MCF 10A (cell line): Measurements from ENCODE around the gene ZNF418. TPM values are rescaled to one million over a fixed set of nuclear protein-coding genes. Genes with fewer than 3 reads are reported as not detected.
"Not testable (repeated sequence)": the region's sequence is repeated elsewhere in the genome, so short reads cannot be mapped to it uniquely, and the experiment has no call there.

Source experiments
- BruUV-seq: library from RNA; stranded (reverse); fragments of 400-500 nt; replicated peaks from 2 replicates; lab custom pipeline; 2021; lab: Mats Ljungman, UMichigan
- CTCF ChIA-PET: fragments of 300-600 bp; sonication (Branson Sonifier 250); formaldehyde crosslinking; extraction: SDS; loops from one replicate; lab custom pipeline; 2021; ENCODE audit warnings: antibody characterized with exemption, inconsistent platforms; lab: Yijun Ruan, JAX
- POLR2A ChIA-PET: fragments of 300-600, 350-650 bp; sonication (Branson Sonifier 250); formaldehyde crosslinking; extraction: SDS; loops from one replicate; lab custom pipeline; 2020; ENCODE audit warnings: antibody characterized with exemption, inconsistent platforms; lab: Yijun Ruan, JAX
- DNase-seq: peaks from one replicate; pipeline ENCODE4 v3.0.0-alpha.2; 2018; ENCODE audit not compliant: unreplicated experiment
- H3K27ac Mint-ChIP-seq: one replicate; pipeline ENCODE4 v1.8.0; 2022; ENCODE audit warnings: mild to moderate bottlenecking, low read depth, mixed read lengths; ENCODE audit not compliant: unreplicated experiment
- H3K27me3 Mint-ChIP-seq: one replicate; pipeline ENCODE4 v1.8.0; 2022; ENCODE audit warnings: mixed read lengths; ENCODE audit not compliant: insufficient read depth, unreplicated experiment
- H3K36me3 Mint-ChIP-seq: one replicate; pipeline ENCODE4 v1.8.0; 2022; ENCODE audit warnings: mild to moderate bottlenecking, moderate library complexity, mixed read lengths; ENCODE audit not compliant: insufficient read depth, unreplicated experiment
- H3K4me1 Mint-ChIP-seq: one replicate; pipeline ENCODE4 v1.8.0; 2022; ENCODE audit warnings: mixed read lengths; ENCODE audit not compliant: insufficient read depth, unreplicated experiment
- H3K4me3 Mint-ChIP-seq: one replicate; pipeline ENCODE4 v1.8.0; 2022; ENCODE audit warnings: mild to moderate bottlenecking, moderate library complexity, mixed read lengths; ENCODE audit not compliant: unreplicated experiment
- H3K9me3 Mint-ChIP-seq: one replicate; pipeline ENCODE4 v1.8.0; 2022; ENCODE audit warnings: mixed read lengths; ENCODE audit not compliant: unreplicated experiment
- CTCF ChIP-seq: fragments of 200-600 bp; IDR thresholded peaks from one replicate; pipeline ENCODE4 v1.8.0; 2022; ENCODE audit warnings: antibody characterized with exemption, mild to moderate bottlenecking; ENCODE audit not compliant: unreplicated experiment
- intact Hi-C: fragments of 100-400 bp; cut with micrococcal nuclease; formaldehyde crosslinking; loops from 2 replicates; pipeline ENCODE4 v1.14.1; 2022
- total RNA-seq: library from RNA; stranded (reverse); gene quantifications from 2 replicates; pipeline ENCODE4 v1.2.3, GENCODE V29; 2022

Gene ZNF418
- total RNA-seq, 1 experiment from 2014 or later, result not detected

- no peak for TF ChIP-seq CTCF
- POLR2A ChIA-PET, result no interaction called here
- no peak overlapping the region for H3K27ac Mint-ChIP-seq
- CTCF ChIA-PET, result no interaction called here
- H3K4me1 Mint-ChIP-seq, result no peaks in the 10 kb centered on the region
- no peak overlapping the region for H3K4me3 Mint-ChIP-seq
- no TSS peak for BruUV-seq
- no peaks in the 10 kb centered on the region for H3K36me3 Mint-ChIP-seq
- H3K9me3 Mint-ChIP-seq, result peaks cover 15% of the 10 kb centered on the region
- intact Hi-C loops, result no loop called here
- no peak for DNase-seq
- H3K27me3 Mint-ChIP-seq, result no peaks in the 10 kb centered on the region
These were observed 47.8 kb downstream of the ZNF418 start for GRCh38 chr19:57887195-57887941.

- Mint-ChIP-seq H3K4me3 (no peak overlapping the region), H3K36me3 (no peaks in the 10 kb centered on the region), H3K4me1 (no peaks in the 10 kb centered on the region), H3K9me3 (peaks cover 15% of the 10 kb centered on the region), H3K27ac (no peak overlapping the region), H3K27me3 (no peaks in the 10 kb centered on the region)
- ChIA-PET POLR2A (no interaction called here), CTCF (interaction anchor here (0.6 kb wide), 1 partner anchor 85 kb away, joined by 3 read pairs; no protein-coding TSS in a partner anchor)
- DNase-seq, result no peak
- TF ChIP-seq CTCF, result no peak
- intact Hi-C loops, result no loop called here
- BruUV-seq, result no TSS peak
These were observed 49.2 kb downstream of the ZNF418 start for GRCh38 chr19:57886046-57886445.

GRCh38 chr19:57873883-57874799, 61.1 kb downstream of the ZNF418 start:
- peaks cover 57% of the 10 kb centered on the region for H3K36me3 Mint-ChIP-seq
- H3K27ac Mint-ChIP-seq, H3K27me3 Mint-ChIP-seq, H3K4me1 Mint-ChIP-seq, BruUV-seq, intact Hi-C loops, H3K4me3 Mint-ChIP-seq, DNase-seq, CTCF ChIA-PET: not testable (repeated sequence)
- POLR2A ChIA-PET, result interaction anchor here (0.9 kb wide), 1 partner anchor 10 kb away, joined by 4 read pairs; no protein-coding TSS in a partner anchor
- peaks cover 18% of the 10 kb centered on the region for H3K9me3 Mint-ChIP-seq

- no peak for DNase-seq
- no peaks in the 10 kb centered on the region for H3K4me1 Mint-ChIP-seq
- no peaks in the 10 kb centered on the region for H3K27me3 Mint-ChIP-seq
- peaks cover 18% of the 10 kb centered on the region for H3K9me3 Mint-ChIP-seq
- BruUV-seq, result no TSS peak
- CTCF ChIA-PET, result interaction anchor here (0.7 kb wide), 1 partner anchor 31 kb away, joined by 3 read pairs; no protein-coding TSS in a partner anchor
- intact Hi-C loops, result no loop called here
- peaks cover 72% of the 10 kb centered on the region for H3K36me3 Mint-ChIP-seq
- no peak overlapping the region for H3K4me3 Mint-ChIP-seq
- POLR2A ChIA-PET, result no interaction called here
- no peak overlapping the region for H3K27ac Mint-ChIP-seq
- no peak for TF ChIP-seq CTCF
These were observed 62.8 kb downstream of the ZNF418 start for GRCh38 chr19:57872450-57872849.

Other genes with a start within 250 kb of the ZNF418 start
- not detected in 2 replicates for gene ZNF154, start 226.2 kb downstream of the ZNF418 start, total RNA-seq
- 1.9 TPM in 2 replicates for gene ZNF671, start 207.8 kb downstream of the ZNF418 start, total RNA-seq
- 9.9 and 13.3 TPM in 2 replicates for gene ZNF776, start 188.6 kb downstream of the ZNF418 start, total RNA-seq
- gene ZNF586, start 165.7 kb downstream of the ZNF418 start, total RNA-seq, result 13.4 and 13.9 TPM in 2 replicates
- 5.5 and 5.6 TPM in 2 replicates for gene ZNF552, start 120.5 kb downstream of the ZNF418 start, total RNA-seq
- 19.0 and 19.4 TPM in 2 replicates for gene ZNF587B, start 105.1 kb downstream of the ZNF418 start, total RNA-seq
- 32.4 and 34.2 TPM in 2 replicates for gene ZNF587, start 85.5 kb downstream of the ZNF418 start, total RNA-seq
- gene ZNF814, start 46.4 kb downstream of the ZNF418 start, total RNA-seq, result 3.1 and 4.0 TPM in 2 replicates
- gene ZNF417, start 18.8 kb downstream of the ZNF418 start, total RNA-seq, result 8.8 and 11.4 TPM in 2 replicates
- 0.54 and 0.69 TPM in 2 replicates for gene ZNF256, start 12.3 kb upstream of the ZNF418 start, total RNA-seq
- not detected in 2 replicates for gene C19orf18, start 39.1 kb upstream of the ZNF418 start, total RNA-seq
- 0.71 and 0.98 TPM in 2 replicates for gene ZNF606, start 67.4 kb upstream of the ZNF418 start, total RNA-seq
- not detected in 2 replicates for gene ZSCAN1, start 98.6 kb upstream of the ZNF418 start, total RNA-seq
- not detected in 2 replicates for gene ZNF135, start 123.9 kb upstream of the ZNF418 start, total RNA-seq
- not detected in 2 replicates for gene ZSCAN18, start 162.8 kb upstream of the ZNF418 start, total RNA-seq
- gene ZNF329, start 215.4 kb upstream of the ZNF418 start, total RNA-seq, result 2.8 and 2.9 TPM in 2 replicates
- gene ZNF274, start 247.7 kb upstream of the ZNF418 start, total RNA-seq, result 21.1 and 27.1 TPM in 2 replicates